Ishikawa (cell line): ENCODE measurements around the gene AGGF1.

Experiments
- CREB1 ChIP-seq: IDR thresholded peaks from 2 replicates; pipeline ENCODE4 v1.6.1; 2012; ENCODE audit warnings: low read depth
- EP300 ChIP-seq: IDR thresholded peaks from 2 replicates; pipeline ENCODE4 v1.6.1; 2012; ENCODE audit warnings: borderline replicate concordance
- FOXM1 ChIP-seq: IDR thresholded peaks from 2 replicates; pipeline ENCODE4 v1.6.1; 2012; ENCODE audit warnings: low read depth, borderline replicate concordance
- NFIC ChIP-seq: IDR thresholded peaks from 2 replicates; pipeline ENCODE4 v1.6.1; 2012
- RAD21 ChIP-seq: IDR thresholded peaks from 2 replicates; pipeline ENCODE4 v1.6.1; 2012; ENCODE audit warnings: low read depth
- REST ChIP-seq: IDR thresholded peaks from 2 replicates; pipeline ENCODE4 v1.6.1; 2012; ENCODE audit warnings: low read depth, mild to moderate bottlenecking
- TAF1 ChIP-seq: IDR thresholded peaks from 2 replicates; pipeline ENCODE4 v1.6.1; 2012; ENCODE audit warnings: low read depth, mild to moderate bottlenecking
- USF1 ChIP-seq: IDR thresholded peaks from 2 replicates; pipeline ENCODE4 v1.6.1; 2012

- no peak for TF ChIP-seq REST
- no peak for TF ChIP-seq FOXM1
- no peak for TF ChIP-seq USF1
- TF ChIP-seq NFIC = no peak
- no peak for TF ChIP-seq RAD21
- no peak for TF ChIP-seq EP300
- no peak for TF ChIP-seq TAF1
- TF ChIP-seq CREB1 = no peak
These were observed 17.6 kb upstream of the AGGF1 start for GRCh38 chr5:77012601-77013000.
